A549 (cell line): Measurements from ENCODE around the gene TRANK1.

Experiments
- CTCF ChIP-seq: fragments of >200 bp; sonication (Bioruptor Twin); formaldehyde crosslinking; IDR thresholded peaks from 3 replicates; pipeline ENCODE4 v1.5.1; 2016
- JUN ChIP-seq, 2 experiments: fragments of >200 bp; sonication (Bioruptor Twin); formaldehyde crosslinking; IDR thresholded peaks; 2 replicates in 1 of 2; 3 replicates in 1 of 2; pipeline ENCODE4 v1.6.1; 2016 to 2017
- KDM5A ChIP-seq: fragments of 200-600 bp; sonication (generic); IDR thresholded peaks from 2 replicates; pipeline ENCODE4 v1.6.1; 2016; ENCODE audit warnings: antibody characterized with exemption, mild to moderate bottlenecking
- PBX3 ChIP-seq: IDR thresholded peaks from 2 replicates; pipeline ENCODE4 v1.6.1; 2012
- POLR2A ChIP-seq: IDR thresholded peaks from 2 replicates; pipeline ENCODE4 v1.6.1; 2012; ENCODE audit warnings: mild to moderate bottlenecking, low read length
- RCOR1 ChIP-seq: fragments of 150-350 bp; IDR thresholded peaks from 2 replicates; pipeline ENCODE4 v1.6.1; 2014; ENCODE audit warnings: antibody characterized with exemption, low read length, low read depth
- ZFP36 ChIP-seq: fragments of 450-650 bp; IDR thresholded peaks from 2 replicates; pipeline ENCODE4 v1.6.1; 2014; ENCODE audit warnings: borderline replicate concordance; ENCODE audit not compliant: partially characterized antibody

GRCh38 chr3:36923523-36923943 lies 21.3 kb downstream of the TRANK1 start:
- peak; percentile 17; the same call in 1 of the 3 replicates for TF ChIP-seq CTCF
- no peak for TF ChIP-seq JUN (IDR thresholded peaks at IDR 0.05)
- TF ChIP-seq KDM5A, result no peak
- no peak for TF ChIP-seq ZFP36
- TF ChIP-seq POLR2A, result no peak
- TF ChIP-seq RCOR1, result no peak
- TF ChIP-seq PBX3, result no peak
